Fibroblast of the aortic adventitia (primary cell): ENCODE data around the gene C16orf87. TPM values are rescaled to one million over a fixed set of nuclear protein-coding genes. Genes with fewer than 3 reads are reported as not detected.
A peak's percentile ranks its signal among the peaks of the same experiment; 100 is the strongest.
"Not testable (repeated sequence)": the region's sequence is repeated elsewhere in the genome, so short reads cannot be mapped to it uniquely, and the experiment has no call there.

Experiments
- DNase-seq: peaks from one replicate; pipeline ENCODE4 v3.0.0-alpha.2; 2010; ENCODE audit warnings: low read depth
- H3K4me3 ChIP-seq: 2 replicates; pipeline ENCODE4 v1.5.1; 2011; ENCODE audit warnings: low read depth, mild to moderate bottlenecking, control low read depth, low read length, moderate library complexity
- CTCF ChIP-seq: IDR thresholded peaks from 2 replicates; pipeline ENCODE4 v1.5.1; 2011; ENCODE audit warnings: mild to moderate bottlenecking, low read length, control low read depth, inconsistent platforms; ENCODE audit not compliant: insufficient read depth
- total RNA-seq: library from RNA; depleted of rRNA; stranded (reverse); fragments of >200 nt; gene quantifications from 2 replicates; pipeline ENCODE4 v1.2.3, GENCODE V29; 2012; ENCODE audit warnings: low replicate concordance

C16orf87 gene
- total RNA-seq, 1 donor = 10.1 TPM

- peak; percentile 45 for DNase-seq
- H3K4me3 ChIP-seq = peak overlapping the region; percentile 70
- TF ChIP-seq CTCF = no peak
These were observed 41.2 kb downstream of the C16orf87 start for GRCh38 chr16:46789499-46790414.

GRCh38 chr16:46788891-46789474, 42.0 kb downstream of the C16orf87 start:
- H3K4me3 ChIP-seq = no peak overlapping the region
- no peak for DNase-seq
- TF ChIP-seq CTCF = no peak

GRCh38 chr16:46787909-46788308, 43.1 kb downstream of the C16orf87 start:
- no peak for TF ChIP-seq CTCF

GRCh38 chr16:46785076-46785845, 45.7 kb downstream of the C16orf87 start:
- H3K4me3 ChIP-seq = no peak overlapping the region
- TF ChIP-seq CTCF = no peak
- no peak for DNase-seq

More at GRCh38 chr16:46787909-46788308, 43.1 kb downstream of the C16orf87 start:
- no peak overlapping the region for H3K4me3 ChIP-seq
- DNase-seq = no peak

GRCh38 chr16:46784569-46784968, 46.4 kb downstream of the C16orf87 start:
- H3K4me3 ChIP-seq, DNase-seq: not testable (repeated sequence)

GRCh38 chr16:46783800-46784199, 47.2 kb downstream of the C16orf87 start:
- no peak for DNase-seq
- no peak overlapping the region for H3K4me3 ChIP-seq
- no peak for TF ChIP-seq CTCF

GRCh38 chr16:46782320-46782719, 48.7 kb downstream of the C16orf87 start:
- H3K4me3 ChIP-seq = no peak overlapping the region
- TF ChIP-seq CTCF = no peak
- DNase-seq = no peak
